HL-60 (cell line): ENCODE data around the gene INKA2.

Experiments
- POLR2AphosphoS5 ChIP-seq: IDR thresholded peaks from 2 replicates; pipeline ENCODE4 v1.6.1; 2012; ENCODE audit warnings: low read depth
- TF ChIP-seq, protein P1 (sequence below): IDR thresholded peaks from one replicate; pipeline ENCODE4 v1.5.1; 2011; ENCODE audit warnings: low read length, control low read depth, inconsistent platforms; ENCODE audit not compliant: insufficient read depth

DNA sequence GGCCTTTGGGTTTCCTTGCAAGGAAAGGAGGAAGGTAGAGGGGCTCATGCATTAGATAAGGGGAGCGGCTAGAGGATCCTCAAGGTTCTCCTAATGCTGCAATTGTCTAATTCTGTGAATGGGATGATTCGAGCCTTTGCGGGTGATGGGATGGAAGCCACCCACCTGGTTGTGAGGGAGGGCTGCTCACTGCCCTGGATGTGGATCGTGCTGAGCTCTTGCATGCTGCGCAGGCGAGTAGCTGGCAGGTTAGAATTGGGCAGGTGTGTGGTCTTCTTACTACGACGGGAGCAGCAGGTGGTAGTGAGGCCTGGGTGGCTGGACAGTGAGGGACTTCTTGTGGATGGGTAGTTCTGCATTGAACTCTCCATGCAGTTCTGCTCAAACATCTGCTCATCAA lies 37.7 kb upstream of the INKA2 start:
- TF ChIP-seq, protein P1, sequence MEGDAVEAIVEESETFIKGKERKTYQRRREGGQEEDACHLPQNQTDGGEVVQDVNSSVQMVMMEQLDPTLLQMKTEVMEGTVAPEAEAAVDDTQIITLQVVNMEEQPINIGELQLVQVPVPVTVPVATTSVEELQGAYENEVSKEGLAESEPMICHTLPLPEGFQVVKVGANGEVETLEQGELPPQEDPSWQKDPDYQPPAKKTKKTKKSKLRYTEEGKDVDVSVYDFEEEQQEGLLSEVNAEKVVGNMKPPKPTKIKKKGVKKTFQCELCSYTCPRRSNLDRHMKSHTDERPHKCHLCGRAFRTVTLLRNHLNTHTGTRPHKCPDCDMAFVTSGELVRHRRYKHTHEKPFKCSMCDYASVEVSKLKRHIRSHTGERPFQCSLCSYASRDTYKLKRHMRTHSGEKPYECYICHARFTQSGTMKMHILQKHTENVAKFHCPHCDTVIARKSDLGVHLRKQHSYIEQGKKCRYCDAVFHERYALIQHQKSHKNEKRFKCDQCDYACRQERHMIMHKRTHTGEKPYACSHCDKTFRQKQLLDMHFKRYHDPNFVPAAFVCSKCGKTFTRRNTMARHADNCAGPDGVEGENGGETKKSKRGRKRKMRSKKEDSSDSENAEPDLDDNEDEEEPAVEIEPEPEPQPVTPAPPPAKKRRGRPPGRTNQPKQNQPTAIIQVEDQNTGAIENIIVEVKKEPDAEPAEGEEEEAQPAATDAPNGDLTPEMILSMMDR = no peak
- TF ChIP-seq POLR2AphosphoS5 = no peak
